HEK293 (cell line): Measurements from ENCODE around the gene VPS18.
A peak's percentile ranks its signal among the peaks of the same experiment; 100 is the strongest.

Experiments used
- GLIS2 ChIP-seq: fragments of 450-650 bp; formaldehyde crosslinking; IDR thresholded peaks from 2 replicates; pipeline ENCODE4 v1.5.1; 2016; ENCODE audit warnings: missing biosample characterization, missing genetic modification characterization
- HOXC10 ChIP-seq: sonication (generic); formaldehyde crosslinking; IDR thresholded peaks from 2 replicates; pipeline ENCODE4 v1.8.1; 2023; ENCODE audit warnings: mild to moderate bottlenecking, missing genetic modification reagents
- KLF16 ChIP-seq: fragments of 450-650 bp; formaldehyde crosslinking; IDR thresholded peaks from 2 replicates; pipeline ENCODE4 v1.5.1; 2017; ENCODE audit warnings: missing biosample characterization, missing genetic modification characterization
- SCRT2 ChIP-seq: fragments of 450-650 bp; formaldehyde crosslinking; IDR thresholded peaks from 2 replicates; pipeline ENCODE4 v1.5.1; 2016; ENCODE audit warnings: missing biosample characterization, missing genetic modification characterization
- SP7 ChIP-seq: fragments of 450-650 bp; formaldehyde crosslinking; IDR thresholded peaks from 2 replicates; pipeline ENCODE4 v1.5.1; 2016; ENCODE audit warnings: missing biosample characterization, missing genetic modification characterization
- ZBTB17 ChIP-seq: fragments of 450-650 bp; formaldehyde crosslinking; IDR thresholded peaks from 2 replicates; pipeline ENCODE4 v1.5.1; 2016; ENCODE audit warnings: missing biosample characterization, missing genetic modification characterization
- ZFHX2 ChIP-seq: fragments of 450-650 bp; formaldehyde crosslinking; conservative IDR thresholded peaks from 2 replicates; pipeline ENCODE4 v1.5.1; 2016; ENCODE audit warnings: missing biosample characterization, missing genetic modification characterization
- ZFP69B ChIP-seq: fragments of 450-650 bp; formaldehyde crosslinking; IDR thresholded peaks from 2 replicates; pipeline ENCODE4 v1.5.1; 2016; ENCODE audit warnings: missing biosample characterization, missing genetic modification characterization
- ZNF138 ChIP-seq: fragments of 450-650 bp; formaldehyde crosslinking; IDR thresholded peaks from 2 replicates; pipeline ENCODE4 v1.5.1; 2016; ENCODE audit warnings: missing biosample characterization, missing genetic modification characterization, borderline replicate concordance
- ZNF16 ChIP-seq: fragments of 450-650 bp; formaldehyde crosslinking; IDR thresholded peaks from 2 replicates; pipeline ENCODE4 v1.5.1; 2016; ENCODE audit warnings: low read depth, missing biosample characterization, missing genetic modification characterization
- ZNF202 ChIP-seq: fragments of 450-650 bp; formaldehyde crosslinking; IDR thresholded peaks from 2 replicates; pipeline ENCODE4 v1.5.1; 2016; ENCODE audit warnings: missing biosample characterization, missing genetic modification characterization, borderline replicate concordance
- ZNF341 ChIP-seq: fragments of 450-650 bp; formaldehyde crosslinking; IDR thresholded peaks from 2 replicates; pipeline ENCODE4; 2016; ENCODE audit warnings: low read depth, missing biosample characterization, missing genetic modification characterization
- ZNF426 ChIP-seq: fragments of 450-650 bp; formaldehyde crosslinking; IDR thresholded peaks from 2 replicates; pipeline ENCODE4 v1.5.1; 2017; ENCODE audit warnings: missing biosample characterization, missing genetic modification characterization, mild to moderate bottlenecking, inconsistent platforms, moderate library complexity
- ZNF544 ChIP-seq: fragments of 450-650 bp; formaldehyde crosslinking; IDR thresholded peaks from 2 replicates; pipeline ENCODE4 v1.5.0; 2017; ENCODE audit warnings: missing biosample characterization, missing genetic modification characterization
- ZNF585B ChIP-seq: fragments of 450-650 bp; formaldehyde crosslinking; IDR thresholded peaks from 2 replicates; pipeline ENCODE4 v1.5.1; 2016; ENCODE audit warnings: missing biosample characterization, missing genetic modification characterization
- ZNF629 ChIP-seq: fragments of 450-650 bp; formaldehyde crosslinking; IDR thresholded peaks from 2 replicates; pipeline ENCODE4 v1.5.1; 2017; ENCODE audit warnings: missing biosample characterization, missing genetic modification characterization
- ZNF660 ChIP-seq: fragments of 450-650 bp; IDR thresholded peaks from 2 replicates; pipeline ENCODE4 v1.5.1; 2018; ENCODE audit warnings: missing biosample characterization, mild to moderate bottlenecking, missing genetic modification characterization
- ZNF664 ChIP-seq: fragments of 450-650 bp; formaldehyde crosslinking; IDR thresholded peaks from 2 replicates; pipeline ENCODE4 v1.5.1; 2016; ENCODE audit warnings: missing biosample characterization, missing genetic modification characterization
- ZNF747 ChIP-seq: fragments of 450-650 bp; formaldehyde crosslinking; IDR thresholded peaks from 2 replicates; pipeline ENCODE4 v1.5.1; 2016; ENCODE audit warnings: missing biosample characterization, missing genetic modification characterization
- ZNF777 ChIP-seq: fragments of 450-650 bp; formaldehyde crosslinking; IDR thresholded peaks from 2 replicates; pipeline ENCODE4 v1.5.1; 2017; ENCODE audit warnings: missing biosample characterization, missing genetic modification characterization, borderline replicate concordance
- ZNF830 ChIP-seq: fragments of 450-650 bp; IDR thresholded peaks from 2 replicates; pipeline ENCODE4 v1.5.0; 2018; ENCODE audit warnings: missing biosample characterization, missing genetic modification characterization, low read depth, mild to moderate bottlenecking, moderate library complexity
- TF ChIP-seq, protein P1 (sequence below): fragments of 450-650 bp; formaldehyde crosslinking; IDR thresholded peaks from 2 replicates; pipeline ENCODE4 v1.5.1; 2016; ENCODE audit warnings: missing biosample characterization, missing genetic modification characterization
- TF ChIP-seq, protein P2 (sequence below): fragments of 450-650 bp; formaldehyde crosslinking; IDR thresholded peaks from 2 replicates; pipeline ENCODE4 v1.5.1; 2016; ENCODE audit warnings: missing biosample characterization, missing genetic modification characterization
- TF ChIP-seq, protein P3 (sequence below): fragments of 450-650 bp; formaldehyde crosslinking; IDR thresholded peaks from 2 replicates; pipeline ENCODE4 v1.5.1; 2016; ENCODE audit warnings: missing biosample characterization, missing genetic modification characterization, low read depth
- TF ChIP-seq, protein P4 (sequence below): fragments of 450-650 bp; IDR thresholded peaks from 2 replicates; pipeline ENCODE4 v1.5.1; 2018; ENCODE audit warnings: missing biosample characterization, missing genetic modification characterization
- TF ChIP-seq, protein P5 (sequence below): fragments of 450-650 bp; formaldehyde crosslinking; IDR thresholded peaks from 2 replicates; pipeline ENCODE4 v1.5.1; 2016; ENCODE audit warnings: missing biosample characterization, missing genetic modification characterization

The VPS18 gene

DNA sequence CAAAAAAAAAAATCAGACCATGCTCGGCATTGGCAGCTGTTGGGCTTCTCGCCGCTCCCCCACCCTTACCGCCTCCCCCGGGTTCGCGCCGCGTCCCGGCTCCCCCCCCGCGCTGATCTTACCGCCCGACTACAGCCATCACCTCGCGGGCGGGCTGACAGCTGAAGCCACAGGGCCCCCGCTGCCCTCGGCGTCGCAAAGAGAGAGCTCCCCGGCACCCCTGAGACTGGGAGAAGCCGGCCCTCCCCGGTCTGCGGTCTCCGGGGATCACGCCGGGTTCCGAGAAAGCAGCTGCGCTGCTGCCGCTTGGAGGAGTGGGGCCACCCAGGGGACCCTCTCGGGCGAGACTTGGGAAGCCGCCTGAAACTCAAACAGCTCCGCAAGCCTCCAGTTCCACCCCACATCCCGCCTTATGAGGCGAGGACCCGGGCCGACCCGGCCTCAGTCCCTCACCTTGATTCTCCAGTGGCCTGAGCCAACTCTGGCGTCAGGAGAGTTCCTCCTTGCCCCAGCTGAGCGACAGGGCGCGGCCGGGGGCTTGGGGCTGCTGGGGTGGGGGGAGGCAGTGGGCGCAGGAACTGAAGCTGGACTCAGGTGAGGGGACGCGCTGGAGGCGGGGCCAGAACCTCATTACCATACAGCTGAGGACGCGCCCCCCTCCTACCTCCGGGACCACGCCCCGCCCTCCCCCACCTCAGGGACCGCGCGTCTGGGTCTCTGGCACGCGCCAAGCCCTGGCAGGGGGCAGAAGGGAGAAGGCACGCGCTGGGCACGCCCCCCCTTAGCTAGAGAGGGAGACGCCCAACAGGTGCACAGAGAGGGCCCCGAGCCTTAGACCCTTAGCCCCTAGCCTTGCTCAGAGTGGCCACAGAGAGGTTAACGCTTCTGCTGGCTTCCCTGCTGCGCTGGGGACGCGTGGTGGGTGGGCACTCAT lies 33.9 kb downstream of the VPS18 start (continued):
- TF ChIP-seq, protein P1, sequence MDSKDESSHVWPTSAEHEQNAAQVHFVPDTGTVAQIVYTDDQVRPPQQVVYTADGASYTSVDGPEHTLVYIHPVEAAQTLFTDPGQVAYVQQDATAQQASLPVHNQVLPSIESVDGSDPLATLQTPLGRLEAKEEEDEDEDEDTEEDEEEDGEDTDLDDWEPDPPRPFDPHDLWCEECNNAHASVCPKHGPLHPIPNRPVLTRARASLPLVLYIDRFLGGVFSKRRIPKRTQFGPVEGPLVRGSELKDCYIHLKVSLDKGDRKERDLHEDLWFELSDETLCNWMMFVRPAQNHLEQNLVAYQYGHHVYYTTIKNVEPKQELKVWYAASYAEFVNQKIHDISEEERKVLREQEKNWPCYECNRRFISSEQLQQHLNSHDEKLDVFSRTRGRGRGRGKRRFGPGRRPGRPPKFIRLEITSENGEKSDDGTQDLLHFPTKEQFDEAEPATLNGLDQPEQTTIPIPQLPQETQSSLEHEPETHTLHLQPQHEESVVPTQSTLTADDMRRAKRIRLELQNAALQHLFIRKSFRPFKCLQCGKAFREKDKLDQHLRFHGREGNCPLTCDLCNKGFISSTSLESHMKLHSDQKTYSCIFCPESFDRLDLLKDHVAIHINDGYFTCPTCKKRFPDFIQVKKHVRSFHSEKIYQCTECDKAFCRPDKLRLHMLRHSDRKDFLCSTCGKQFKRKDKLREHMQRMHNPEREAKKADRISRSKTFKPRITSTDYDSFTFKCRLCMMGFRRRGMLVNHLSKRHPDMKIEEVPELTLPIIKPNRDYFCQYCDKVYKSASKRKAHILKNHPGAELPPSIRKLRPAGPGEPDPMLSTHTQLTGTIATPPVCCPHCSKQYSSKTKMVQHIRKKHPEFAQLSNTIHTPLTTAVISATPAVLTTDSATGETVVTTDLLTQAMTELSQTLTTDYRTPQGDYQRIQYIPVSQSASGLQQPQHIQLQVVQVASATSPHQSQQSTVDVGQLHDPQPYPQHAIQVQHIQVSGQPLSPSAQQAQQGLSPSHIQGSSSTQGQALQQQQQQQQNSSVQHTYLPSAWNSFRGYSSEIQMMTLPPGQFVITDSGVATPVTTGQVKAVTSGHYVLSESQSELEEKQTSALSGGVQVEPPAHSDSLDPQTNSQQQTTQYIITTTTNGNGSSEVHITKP (tag by site-specific recombination) = peak; percentile 39; the same call in 1 of the 2 replicates
- no peak for TF ChIP-seq ZNF660 (tag by site-specific recombination)
- TF ChIP-seq, protein P2, sequence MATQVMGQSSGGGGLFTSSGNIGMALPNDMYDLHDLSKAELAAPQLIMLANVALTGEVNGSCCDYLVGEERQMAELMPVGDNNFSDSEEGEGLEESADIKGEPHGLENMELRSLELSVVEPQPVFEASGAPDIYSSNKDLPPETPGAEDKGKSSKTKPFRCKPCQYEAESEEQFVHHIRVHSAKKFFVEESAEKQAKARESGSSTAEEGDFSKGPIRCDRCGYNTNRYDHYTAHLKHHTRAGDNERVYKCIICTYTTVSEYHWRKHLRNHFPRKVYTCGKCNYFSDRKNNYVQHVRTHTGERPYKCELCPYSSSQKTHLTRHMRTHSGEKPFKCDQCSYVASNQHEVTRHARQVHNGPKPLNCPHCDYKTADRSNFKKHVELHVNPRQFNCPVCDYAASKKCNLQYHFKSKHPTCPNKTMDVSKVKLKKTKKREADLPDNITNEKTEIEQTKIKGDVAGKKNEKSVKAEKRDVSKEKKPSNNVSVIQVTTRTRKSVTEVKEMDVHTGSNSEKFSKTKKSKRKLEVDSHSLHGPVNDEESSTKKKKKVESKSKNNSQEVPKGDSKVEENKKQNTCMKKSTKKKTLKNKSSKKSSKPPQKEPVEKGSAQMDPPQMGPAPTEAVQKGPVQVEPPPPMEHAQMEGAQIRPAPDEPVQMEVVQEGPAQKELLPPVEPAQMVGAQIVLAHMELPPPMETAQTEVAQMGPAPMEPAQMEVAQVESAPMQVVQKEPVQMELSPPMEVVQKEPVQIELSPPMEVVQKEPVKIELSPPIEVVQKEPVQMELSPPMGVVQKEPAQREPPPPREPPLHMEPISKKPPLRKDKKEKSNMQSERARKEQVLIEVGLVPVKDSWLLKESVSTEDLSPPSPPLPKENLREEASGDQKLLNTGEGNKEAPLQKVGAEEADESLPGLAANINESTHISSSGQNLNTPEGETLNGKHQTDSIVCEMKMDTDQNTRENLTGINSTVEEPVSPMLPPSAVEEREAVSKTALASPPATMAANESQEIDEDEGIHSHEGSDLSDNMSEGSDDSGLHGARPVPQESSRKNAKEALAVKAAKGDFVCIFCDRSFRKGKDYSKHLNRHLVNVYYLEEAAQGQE (tag by site-specific recombination) = no peak
- TF ChIP-seq SP7 = peak; percentile 68
- TF ChIP-seq ZBTB17 (tag by site-specific recombination) = no peak
- TF ChIP-seq SCRT2 (tag by site-specific recombination) = peak; percentile 88
- no peak for TF ChIP-seq ZFP69B (tag by site-specific recombination)
- no peak for TF ChIP-seq ZNF16 (tag by site-specific recombination)
- no peak for TF ChIP-seq ZNF830 (tag by site-specific recombination)
- no peak for TF ChIP-seq ZNF747 (tag by site-specific recombination)
- TF ChIP-seq ZNF544 = no peak
- TF ChIP-seq, protein P3, sequence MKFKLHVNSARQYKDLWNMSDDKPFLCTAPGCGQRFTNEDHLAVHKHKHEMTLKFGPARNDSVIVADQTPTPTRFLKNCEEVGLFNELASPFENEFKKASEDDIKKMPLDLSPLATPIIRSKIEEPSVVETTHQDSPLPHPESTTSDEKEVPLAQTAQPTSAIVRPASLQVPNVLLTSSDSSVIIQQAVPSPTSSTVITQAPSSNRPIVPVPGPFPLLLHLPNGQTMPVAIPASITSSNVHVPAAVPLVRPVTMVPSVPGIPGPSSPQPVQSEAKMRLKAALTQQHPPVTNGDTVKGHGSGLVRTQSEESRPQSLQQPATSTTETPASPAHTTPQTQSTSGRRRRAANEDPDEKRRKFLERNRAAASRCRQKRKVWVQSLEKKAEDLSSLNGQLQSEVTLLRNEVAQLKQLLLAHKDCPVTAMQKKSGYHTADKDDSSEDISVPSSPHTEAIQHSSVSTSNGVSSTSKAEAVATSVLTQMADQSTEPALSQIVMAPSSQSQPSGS = no peak
- peak; percentile 87 for TF ChIP-seq ZNF341 (tag by site-specific recombination)
- TF ChIP-seq ZNF426 (tag by site-specific recombination) = no peak
- TF ChIP-seq ZNF629 = no peak
- TF ChIP-seq, protein P4, sequence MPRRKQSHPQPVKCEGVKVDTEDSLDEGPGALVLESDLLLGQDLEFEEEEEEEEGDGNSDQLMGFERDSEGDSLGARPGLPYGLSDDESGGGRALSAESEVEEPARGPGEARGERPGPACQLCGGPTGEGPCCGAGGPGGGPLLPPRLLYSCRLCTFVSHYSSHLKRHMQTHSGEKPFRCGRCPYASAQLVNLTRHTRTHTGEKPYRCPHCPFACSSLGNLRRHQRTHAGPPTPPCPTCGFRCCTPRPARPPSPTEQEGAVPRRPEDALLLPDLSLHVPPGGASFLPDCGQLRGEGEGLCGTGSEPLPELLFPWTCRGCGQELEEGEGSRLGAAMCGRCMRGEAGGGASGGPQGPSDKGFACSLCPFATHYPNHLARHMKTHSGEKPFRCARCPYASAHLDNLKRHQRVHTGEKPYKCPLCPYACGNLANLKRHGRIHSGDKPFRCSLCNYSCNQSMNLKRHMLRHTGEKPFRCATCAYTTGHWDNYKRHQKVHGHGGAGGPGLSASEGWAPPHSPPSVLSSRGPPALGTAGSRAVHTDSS (tag by site-specific recombination) = no peak
- no peak for TF ChIP-seq HOXC10
- TF ChIP-seq ZNF777 = no peak
- TF ChIP-seq KLF16 (tag by site-specific recombination) = no peak
- no peak for TF ChIP-seq ZNF664 (tag by site-specific recombination)
- TF ChIP-seq ZNF585B (tag by site-specific recombination) = no peak
- peak; percentile 3 for TF ChIP-seq ZFHX2 (tag by site-specific recombination)
- TF ChIP-seq GLIS2 = peak; percentile 30
- TF ChIP-seq, protein P5, sequence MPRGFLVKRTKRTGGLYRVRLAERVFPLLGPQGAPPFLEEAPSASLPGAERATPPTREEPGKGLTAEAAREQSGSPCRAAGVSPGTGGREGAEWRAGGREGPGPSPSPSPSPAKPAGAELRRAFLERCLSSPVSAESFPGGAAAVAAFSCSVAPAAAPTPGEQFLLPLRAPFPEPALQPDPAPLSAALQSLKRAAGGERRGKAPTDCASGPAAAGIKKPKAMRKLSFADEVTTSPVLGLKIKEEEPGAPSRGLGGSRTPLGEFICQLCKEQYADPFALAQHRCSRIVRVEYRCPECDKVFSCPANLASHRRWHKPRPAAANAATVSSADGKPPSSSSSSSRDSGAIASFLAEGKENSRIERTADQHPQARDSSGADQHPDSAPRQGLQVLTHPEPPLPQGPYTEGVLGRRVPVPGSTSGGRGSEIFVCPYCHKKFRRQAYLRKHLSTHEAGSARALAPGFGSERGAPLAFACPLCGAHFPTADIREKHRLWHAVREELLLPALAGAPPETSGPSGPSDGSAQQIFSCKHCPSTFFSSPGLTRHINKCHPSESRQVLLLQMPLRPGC (tag by site-specific recombination) = no peak
- no peak for TF ChIP-seq ZNF138
- no peak for TF ChIP-seq ZNF202 (tag by site-specific recombination)
